OCI-LY7 (cell line): ENCODE measurements around the gene FNDC10. TPM values are rescaled to one million over a fixed set of nuclear protein-coding genes. Genes with fewer than 3 reads are reported as not detected.

ENCODE experiments used
- BruUV-seq: library from RNA; stranded (reverse); fragments of 400-500 nt; replicated peaks from 2 replicates; lab custom pipeline; 2021; lab: Mats Ljungman, UMichigan
- CTCF ChIA-PET: fragments of 300-600 bp; sonication (Branson Sonifier 250); formaldehyde crosslinking; loops from one replicate; lab custom pipeline; 2022; ENCODE audit warnings: antibody characterized with exemption; ENCODE audit not compliant: unreplicated experiment; lab: Charles Lee
- POLR2A ChIA-PET: fragments of 300-600 bp; sonication (Branson Sonifier 250); formaldehyde crosslinking; loops from one replicate; lab custom pipeline; 2022; ENCODE audit warnings: antibody characterized with exemption; lab: Charles Lee
- DNase-seq: peaks from one replicate; pipeline ENCODE4 v3.0.0-alpha.2; 2015; ENCODE audit warnings: low spot score
- H2AFZ ChIP-seq: fragments of 200-600 bp; sonication (generic), shearing (Covaris generic); 2 replicates; pipeline ENCODE4 v1.6.1; 2014; ENCODE audit warnings: mild to moderate bottlenecking, antibody characterized with exemption, low read length, moderate library complexity
- H3K27ac ChIP-seq: fragments of 200-600 bp; sonication (generic); 2 replicates; pipeline ENCODE4 v1.5.1; 2014; ENCODE audit warnings: mixed run types, low read depth, mild to moderate bottlenecking, moderate library complexity, low read length, inconsistent platforms; ENCODE audit not compliant: poor library complexity, severe bottlenecking
- H3K36me3 ChIP-seq: fragments of 200-600 bp; sonication (generic); 2 replicates; pipeline ENCODE4 v1.6.1; 2014; ENCODE audit warnings: mild to moderate bottlenecking, antibody characterized with exemption, low read length, moderate library complexity, mixed read lengths; ENCODE audit not compliant: insufficient read depth
- H3K4me1 ChIP-seq: fragments of 200-600 bp; sonication (generic); 2 replicates; pipeline ENCODE4 v1.5.1; 2014; ENCODE audit warnings: mild to moderate bottlenecking, low read length; ENCODE audit not compliant: insufficient read depth, poor library complexity, severe bottlenecking
- H3K4me2 ChIP-seq: fragments of 200-600 bp; sonication (generic); 2 replicates; pipeline ENCODE4 v1.6.1; 2014; ENCODE audit warnings: mild to moderate bottlenecking, low read length
- H3K4me3 ChIP-seq: fragments of 200-600 bp; sonication (generic); 2 replicates; pipeline ENCODE4 v1.5.1; 2014; ENCODE audit warnings: mild to moderate bottlenecking, low read depth, low read length; ENCODE audit not compliant: poor library complexity, severe bottlenecking
- H3K79me2 ChIP-seq: fragments of 200-600 bp; sonication (generic); 2 replicates; pipeline ENCODE4 v1.6.1; 2016; ENCODE audit warnings: low read depth, mild to moderate bottlenecking, low read length, moderate library complexity, mixed read lengths; ENCODE audit not compliant: insufficient read depth
- H3K9me2 ChIP-seq: fragments of 200-600 bp; sonication (generic); 2 replicates; pipeline ENCODE4 v1.6.1; 2016; ENCODE audit warnings: mild to moderate bottlenecking, low read length, mixed read lengths; ENCODE audit not compliant: insufficient read depth
- H3K9me3 ChIP-seq: fragments of 200-600 bp; sonication (generic); 2 replicates; pipeline ENCODE4 v1.6.1; 2014; ENCODE audit warnings: mild to moderate bottlenecking, mixed run types, low read length, mixed read lengths
- H4K20me1 ChIP-seq: fragments of 200-600 bp; sonication (generic); 2 replicates; pipeline ENCODE4 v1.6.1; 2014; ENCODE audit warnings: mild to moderate bottlenecking, antibody characterized with exemption, low read length, moderate library complexity, mixed read lengths; ENCODE audit not compliant: insufficient read depth
- EZH2phosphoT487 ChIP-seq: fragments of 200-600 bp; sonication (generic); IDR thresholded peaks from 2 replicates; pipeline ENCODE4 v1.6.1; 2018; ENCODE audit warnings: low read depth, borderline replicate concordance, mild to moderate bottlenecking, mixed run types, antibody characterized with exemption, low read length, moderate library complexity, mixed read lengths
- intact Hi-C: fragments of 100-400 bp; cut with micrococcal nuclease; formaldehyde crosslinking; loops from one replicate; pipeline ENCODE4 v1.10.0; 2022; ENCODE audit not compliant: unreplicated experiment
- total RNA-seq, 2 experiments: library from RNA; depleted of rRNA in 1 of 2; stranded (reverse); fragments of >200 nt in 1 of 2; shearing (Covaris generic) in 1 of 2; gene quantifications; 2 replicates each; pipeline ENCODE4 v1.2.3, GENCODE V29; 2014 to 2022
- TF ChIP-seq, protein P1 (sequence below): fragments of 200-600 bp; sonication (generic); conservative IDR thresholded peaks from 2 replicates; pipeline ENCODE4 v1.5.1; 2014; ENCODE audit warnings: mild to moderate bottlenecking, antibody characterized with exemption, low read length, moderate library complexity, mixed read lengths

FNDC10 gene
- total RNA-seq, 2 experiments from 2014 or later = 1.3 to 2.7 TPM

DNA sequence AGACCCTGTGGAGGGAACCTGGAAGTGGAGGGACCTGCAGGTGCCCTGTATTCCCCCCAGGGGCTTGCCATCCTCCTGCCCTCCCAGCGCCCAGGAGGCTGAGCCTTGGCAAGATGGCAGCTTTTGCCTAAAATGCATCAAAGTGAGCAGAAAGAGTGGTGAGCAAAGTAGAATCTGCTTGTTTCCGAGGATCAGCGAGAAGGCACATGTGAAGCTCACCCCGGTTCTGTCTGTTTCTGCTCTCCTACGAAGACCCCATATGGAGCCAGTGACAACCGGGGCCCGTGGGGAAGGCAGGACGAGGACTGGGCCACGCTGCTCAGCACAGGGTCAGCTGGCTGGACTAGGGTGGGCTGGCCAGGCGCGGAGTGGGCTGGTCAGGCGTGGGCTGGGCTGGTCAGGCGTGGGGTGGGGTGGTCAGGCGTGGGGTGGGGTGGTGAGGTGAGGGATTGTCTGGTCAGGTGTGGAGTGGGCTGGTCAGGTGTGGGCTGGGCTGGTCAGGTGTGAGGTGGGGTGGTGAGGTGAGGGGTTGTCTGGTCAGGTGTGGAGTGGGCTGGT lies 5.2 kb upstream of the FNDC10 start:
- Histone ChIP-seq H3K79me2 (no peaks in the 10 kb centered on the region), H3K36me3 (no peaks in the 10 kb centered on the region), H3K9me2 (no peaks in the 10 kb centered on the region), H3K4me1 (peaks cover 27% of the 10 kb centered on the region), H4K20me1 (no peaks in the 10 kb centered on the region), H3K9me3 (no peaks in the 10 kb centered on the region), H3K27ac (no peak overlapping the region), H3K4me2 (no peak overlapping the region), H2AFZ (no peak overlapping the region), H3K4me3 (no peak overlapping the region)
- intact Hi-C loops = no loop called here
- BruUV-seq = no TSS peak
- no peak for DNase-seq
- TF ChIP-seq, protein P1, sequence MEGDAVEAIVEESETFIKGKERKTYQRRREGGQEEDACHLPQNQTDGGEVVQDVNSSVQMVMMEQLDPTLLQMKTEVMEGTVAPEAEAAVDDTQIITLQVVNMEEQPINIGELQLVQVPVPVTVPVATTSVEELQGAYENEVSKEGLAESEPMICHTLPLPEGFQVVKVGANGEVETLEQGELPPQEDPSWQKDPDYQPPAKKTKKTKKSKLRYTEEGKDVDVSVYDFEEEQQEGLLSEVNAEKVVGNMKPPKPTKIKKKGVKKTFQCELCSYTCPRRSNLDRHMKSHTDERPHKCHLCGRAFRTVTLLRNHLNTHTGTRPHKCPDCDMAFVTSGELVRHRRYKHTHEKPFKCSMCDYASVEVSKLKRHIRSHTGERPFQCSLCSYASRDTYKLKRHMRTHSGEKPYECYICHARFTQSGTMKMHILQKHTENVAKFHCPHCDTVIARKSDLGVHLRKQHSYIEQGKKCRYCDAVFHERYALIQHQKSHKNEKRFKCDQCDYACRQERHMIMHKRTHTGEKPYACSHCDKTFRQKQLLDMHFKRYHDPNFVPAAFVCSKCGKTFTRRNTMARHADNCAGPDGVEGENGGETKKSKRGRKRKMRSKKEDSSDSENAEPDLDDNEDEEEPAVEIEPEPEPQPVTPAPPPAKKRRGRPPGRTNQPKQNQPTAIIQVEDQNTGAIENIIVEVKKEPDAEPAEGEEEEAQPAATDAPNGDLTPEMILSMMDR = no peak
- TF ChIP-seq EZH2phosphoT487 = no peak
- ChIA-PET POLR2A (interaction anchor here (1.3 kb wide), 1 partner anchor 10 kb away, joined by 4 read pairs; the partner anchor contains the start of gene MIB2), CTCF (no interaction called here)

DNA sequence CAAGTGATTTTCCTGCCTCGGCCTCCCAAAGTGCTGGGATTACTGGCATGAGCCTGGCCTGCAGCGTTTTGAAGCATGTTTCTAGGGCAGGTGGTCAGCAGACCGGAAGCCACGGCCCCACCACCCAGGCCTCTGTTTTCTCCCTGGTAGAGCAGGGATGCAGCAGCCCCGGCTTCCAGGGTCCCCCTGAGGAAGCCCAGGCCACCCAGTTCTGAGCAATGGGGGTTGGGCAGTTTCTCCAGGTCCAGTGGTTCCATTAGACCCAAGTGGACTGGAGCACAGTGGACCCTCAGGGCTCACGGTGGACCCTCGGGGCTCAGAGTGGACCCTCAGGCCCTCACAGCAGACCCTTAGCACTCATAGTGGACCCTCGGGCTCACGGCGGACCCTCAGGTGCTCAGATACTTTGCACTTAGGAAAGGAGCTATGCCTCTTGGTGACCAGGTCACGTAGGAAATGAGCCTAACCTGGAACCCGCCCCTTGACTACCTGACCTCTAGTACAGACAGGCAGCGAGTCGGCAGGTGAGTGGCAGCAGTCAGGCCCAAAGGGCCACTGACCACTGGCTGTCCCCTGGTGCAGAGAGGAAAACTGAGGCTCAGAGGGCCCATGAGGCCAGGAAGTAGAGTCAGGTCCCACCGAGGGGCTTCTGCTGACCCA lies 4.6 kb upstream of the FNDC10 start:
- no peaks in the 10 kb centered on the region for H3K79me2 ChIP-seq
- no peak for DNase-seq
- H3K4me3 ChIP-seq = no peak overlapping the region
- no peaks in the 10 kb centered on the region for H3K9me3 ChIP-seq
- no peaks in the 10 kb centered on the region for H3K36me3 ChIP-seq
- no peak overlapping the region for H3K27ac ChIP-seq
- TF ChIP-seq EZH2phosphoT487 = no peak
- H3K4me2 ChIP-seq = no peak overlapping the region
- POLR2A ChIA-PET = interaction anchor here (0.6 to 1.3 kb wide), 2 partner anchors 10 to 278 kb away, joined by 4 to 11 read pairs; partner anchors contain the start of gene MIB2
- CTCF ChIA-PET = no interaction called here
- H4K20me1 ChIP-seq = no peaks in the 10 kb centered on the region
- H3K4me1 ChIP-seq = peaks cover 21% of the 10 kb centered on the region
- intact Hi-C loops = no loop called here
- no peaks in the 10 kb centered on the region for H3K9me2 ChIP-seq
- H2AFZ ChIP-seq = no peak overlapping the region
- BruUV-seq = no TSS peak

DNA sequence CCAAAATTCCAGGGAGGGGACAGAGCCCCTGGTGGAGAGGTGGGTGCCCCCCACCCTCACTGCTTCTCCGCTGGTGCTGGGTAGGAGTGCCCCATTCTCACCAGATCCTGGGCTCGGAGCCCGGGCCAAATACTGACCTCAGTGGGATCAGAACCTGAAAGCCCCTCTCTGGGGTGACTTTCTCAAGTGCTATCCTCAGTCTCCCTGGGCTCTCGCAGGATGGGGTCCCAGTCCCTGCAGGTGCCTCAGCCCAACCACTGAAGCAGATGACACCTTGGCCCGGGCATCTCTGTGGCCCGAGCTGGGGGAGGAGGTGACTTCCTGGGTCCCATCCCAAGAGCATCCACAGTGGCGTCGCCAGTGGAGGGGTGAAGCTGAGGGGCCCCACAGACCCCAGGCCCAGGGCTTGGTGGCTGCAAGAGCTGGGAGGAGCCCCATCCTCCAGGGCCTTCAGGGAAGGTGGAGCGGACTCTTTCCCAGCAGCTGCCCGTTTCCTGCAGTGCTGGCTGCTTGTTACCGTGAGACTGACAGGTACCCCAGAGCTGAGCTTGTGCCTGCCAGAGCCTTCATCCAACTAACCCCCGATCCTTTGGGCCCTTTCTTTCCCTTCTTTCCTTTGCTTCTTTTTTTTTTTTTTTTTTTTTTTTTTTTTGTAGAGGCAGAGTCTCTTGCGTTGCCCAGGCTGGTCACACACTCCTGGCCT lies 3.9 kb upstream of the FNDC10 start:
- Histone ChIP-seq H2AFZ (no peak overlapping the region), H3K4me1 (peaks cover 21% of the 10 kb centered on the region), H3K4me2 (no peak overlapping the region), H3K9me2 (no peaks in the 10 kb centered on the region), H3K4me3 (no peak overlapping the region), H3K9me3 (no peaks in the 10 kb centered on the region), H3K27ac (no peak overlapping the region), H4K20me1 (no peaks in the 10 kb centered on the region), H3K79me2 (no peaks in the 10 kb centered on the region), H3K36me3 (no peaks in the 10 kb centered on the region)
- ChIA-PET POLR2A (interaction anchor here (0.6 to 1.3 kb wide), 3 partner anchors 11 to 279 kb away, joined by 3 to 11 read pairs (median 4); partner anchors contain the start of gene MIB2), CTCF (no interaction called here)
- intact Hi-C loops = no loop called here
- DNase-seq = no peak
- BruUV-seq = no TSS peak
- no peak for TF ChIP-seq EZH2phosphoT487
- TF ChIP-seq, protein P1 = no peak
